Limb (tissue), 2 donors: ENCODE measurements around the gene ZFYVE19.

Experiments
- DNase-seq, 2 donors: peaks; one replicate each; pipeline ENCODE4 v3.0.0-alpha.2; 2016; ENCODE audit errors: extremely low spot score in 2 of 2

Gene ZFYVE19

DNA sequence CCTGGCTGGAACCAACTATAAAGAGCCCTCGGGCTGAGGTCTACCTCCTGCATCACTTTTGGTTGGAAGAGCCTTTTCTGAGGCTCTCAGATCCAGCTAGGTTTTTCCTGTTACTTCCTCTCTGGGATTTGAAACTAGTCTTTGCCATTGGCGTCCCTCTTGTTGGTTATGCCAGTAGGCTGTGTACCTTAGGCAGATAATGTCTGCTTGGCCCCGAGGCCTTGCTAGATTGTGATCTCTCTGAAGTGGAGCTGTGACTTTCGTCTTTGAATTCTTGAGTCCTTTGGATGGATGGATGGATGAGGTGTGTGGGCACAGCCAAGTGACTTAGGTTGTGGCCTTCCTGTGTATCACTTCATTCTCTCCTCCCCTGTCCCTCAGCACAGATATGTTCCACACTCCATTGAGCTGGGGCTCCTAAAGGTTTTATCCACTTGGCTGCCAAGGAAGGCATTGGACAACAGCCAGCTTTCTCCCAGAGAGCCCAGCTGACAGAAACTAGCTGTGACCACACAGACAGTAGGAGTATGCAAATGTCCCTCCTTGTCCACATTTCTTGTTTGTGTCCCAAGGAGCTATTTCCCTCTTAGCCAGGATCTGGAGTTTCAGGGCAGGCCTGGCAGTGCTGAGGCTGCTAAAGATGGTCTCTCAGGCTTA, 8.3 kb downstream of the ZFYVE19 start:
- peak in 1 of 2 donors; percentile 38 for DNase-seq

DNA sequence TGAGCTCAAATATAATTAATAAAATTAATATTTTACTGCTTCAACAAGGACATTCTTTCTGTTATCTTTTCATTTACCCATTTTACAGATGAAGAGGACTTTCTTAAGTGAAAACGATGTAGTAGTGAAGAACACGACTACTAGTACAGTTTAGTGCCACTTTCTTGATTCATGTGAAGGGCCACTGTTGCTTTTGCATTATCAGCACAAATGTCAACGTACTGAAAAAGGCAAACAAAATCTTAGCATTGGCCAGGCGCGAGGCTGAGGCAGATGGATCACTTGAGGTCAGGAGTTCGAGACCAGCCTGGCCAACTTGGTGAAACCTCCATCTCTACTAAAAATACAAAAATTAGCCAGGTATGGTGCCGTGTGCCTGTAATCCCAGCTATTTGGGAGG, 12.2 kb downstream of the ZFYVE19 start:
- DNase-seq, result no peak

DNA sequence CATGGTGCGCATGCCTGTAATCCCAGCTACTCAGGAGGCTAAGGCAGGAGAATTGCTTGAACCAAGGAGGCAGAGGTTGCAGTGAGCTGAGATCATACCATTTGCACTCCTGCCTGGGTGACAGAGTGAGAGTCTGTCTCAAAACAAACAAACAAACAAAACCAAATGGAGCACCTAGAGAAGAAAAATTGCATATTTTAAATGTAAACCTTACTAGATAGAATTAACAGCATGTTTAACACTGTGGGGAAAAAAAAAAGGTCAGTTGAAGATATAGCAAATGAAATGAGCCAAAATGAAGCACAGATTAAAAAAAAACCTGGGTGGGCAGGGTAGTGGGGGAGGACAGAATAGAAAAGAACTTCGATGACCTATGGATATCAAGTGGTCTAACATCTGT, 14.3 kb downstream of the ZFYVE19 start:
- no peak for DNase-seq

DNA sequence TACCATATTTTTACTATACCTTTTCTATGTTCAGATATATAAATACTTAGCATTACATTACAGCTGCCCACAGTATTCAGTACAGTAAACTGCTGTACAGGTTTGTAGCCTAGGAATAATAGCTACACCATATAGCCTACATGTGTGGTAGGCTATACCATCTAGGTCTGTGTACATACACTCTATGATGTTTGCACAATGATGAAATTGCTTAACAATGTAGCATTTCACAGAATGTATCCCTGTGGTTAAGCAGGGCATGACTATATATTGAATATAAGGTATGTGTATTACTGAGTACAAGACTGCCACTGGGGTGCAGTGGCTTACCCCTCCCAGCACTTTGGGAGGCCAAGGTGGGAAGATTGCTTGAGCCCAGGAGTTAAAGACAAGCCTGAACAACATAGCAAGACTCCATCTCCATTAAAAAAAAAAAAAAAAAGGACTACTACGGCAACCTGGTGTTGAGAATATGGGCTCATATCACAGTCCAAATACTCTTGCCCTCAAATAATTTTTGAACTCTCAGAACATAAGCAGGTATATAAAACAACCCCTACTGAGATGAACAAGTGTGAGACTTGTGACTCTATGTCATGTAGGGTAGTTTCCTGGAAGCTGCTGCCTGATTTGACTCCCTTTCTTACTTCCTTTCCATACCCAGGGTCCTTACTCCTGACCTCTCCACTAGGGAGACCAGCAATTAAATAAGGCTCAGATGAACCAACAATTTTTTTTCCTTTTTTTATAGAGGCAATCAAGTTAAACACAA, 16.9 kb downstream of the ZFYVE19 start:
- DNase-seq, result no peak

DNA sequence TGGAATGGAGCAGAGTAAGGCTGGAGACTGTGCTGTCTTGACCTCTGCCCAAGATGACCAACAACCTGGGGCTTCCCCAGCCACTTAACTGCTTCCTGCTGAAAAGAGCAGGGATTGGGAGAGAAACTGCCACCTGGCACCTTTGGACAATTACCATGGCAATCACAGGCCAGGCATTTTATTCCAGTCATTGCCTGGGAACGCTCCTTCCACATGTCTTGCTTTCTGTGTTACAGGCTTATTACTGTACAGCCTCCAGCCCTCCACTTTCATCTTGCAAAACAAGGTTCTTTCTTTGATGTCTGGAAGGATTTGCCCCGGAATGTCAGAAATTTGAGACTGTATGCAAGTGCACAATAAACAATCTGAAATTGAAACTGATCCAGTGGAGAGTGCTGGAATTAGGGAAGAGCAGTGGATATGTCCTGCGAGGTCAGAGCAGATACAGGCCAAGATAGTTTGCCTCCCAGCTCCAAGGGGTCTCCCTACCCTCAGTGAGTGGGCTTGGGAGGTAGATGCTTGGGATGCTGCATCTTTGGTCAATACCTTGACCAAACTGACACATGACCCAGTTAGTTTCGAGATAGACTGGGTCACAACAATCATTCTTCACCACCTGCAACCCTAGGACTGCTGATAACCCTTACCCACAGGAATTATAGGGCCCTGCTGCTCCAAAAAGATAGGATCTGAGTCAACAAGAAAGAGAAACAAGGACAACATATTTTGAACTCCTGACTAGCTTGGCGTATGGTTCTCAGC, 19.0 kb downstream of the ZFYVE19 start:
- no peak for DNase-seq

DNA sequence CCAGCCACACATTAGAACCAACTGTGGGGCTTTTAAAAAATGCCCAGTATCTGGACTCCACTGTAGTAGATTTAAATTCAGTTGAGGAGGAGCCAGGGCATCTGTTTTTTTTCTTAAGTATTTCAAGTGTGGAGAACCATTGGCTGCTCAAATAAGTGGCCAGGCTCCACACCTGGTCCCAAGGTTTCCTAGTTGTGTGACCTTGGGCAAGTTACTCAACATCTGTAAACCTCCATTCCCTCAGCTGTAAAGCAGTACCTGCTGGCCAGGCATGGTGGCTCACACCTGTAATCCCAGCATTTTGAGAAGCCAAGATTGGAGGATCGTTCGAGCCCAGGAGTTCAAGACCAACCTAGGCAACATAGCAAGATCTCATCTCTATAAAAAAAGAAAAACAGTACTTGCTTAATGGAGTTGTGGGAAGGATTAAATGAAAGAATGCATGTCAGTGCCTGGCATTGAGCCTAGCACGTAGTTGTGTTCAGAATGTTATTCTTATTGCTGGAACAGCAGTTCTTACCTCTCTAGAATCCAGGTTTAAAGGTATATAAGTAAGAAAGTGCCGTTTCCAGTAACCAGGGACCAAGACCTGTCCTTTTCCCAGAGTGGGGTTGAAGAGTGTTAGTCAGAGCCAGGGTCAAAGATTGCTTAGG, 19.7 kb downstream of the ZFYVE19 start:
- no peak for DNase-seq

DNA sequence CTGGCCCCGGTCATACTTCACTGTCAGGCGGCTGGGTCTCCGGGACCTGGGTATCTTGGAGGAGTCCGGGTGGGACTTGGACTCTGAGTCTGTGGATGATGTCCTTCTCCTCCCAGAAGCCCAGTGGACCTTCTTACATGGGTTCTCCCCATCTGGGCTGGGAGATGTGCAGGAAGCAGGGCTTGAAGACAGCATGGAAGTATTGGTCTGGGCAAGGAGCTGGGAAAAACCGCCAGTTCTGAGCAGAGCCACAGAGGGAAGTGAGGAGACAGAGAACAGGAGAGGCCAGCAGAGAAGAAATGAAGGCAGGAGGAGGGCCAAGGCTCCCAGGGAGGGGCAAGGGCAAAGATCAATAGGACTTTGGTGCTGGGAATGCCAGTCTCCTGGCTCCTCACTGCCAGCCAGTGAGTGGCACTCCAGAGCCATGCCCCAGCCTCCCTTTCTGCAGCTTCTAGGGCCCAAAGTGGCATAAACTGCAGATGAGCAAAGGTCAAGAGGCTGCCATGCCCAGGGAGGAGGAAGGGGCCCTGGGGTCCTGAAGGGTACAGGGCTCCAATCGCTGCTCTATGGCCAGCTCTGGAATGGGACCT, 21.7 kb downstream of the ZFYVE19 start, which contains the start of gene PPP1R14D:
TSS of gene PPP1R14D (minus strand) at position 262 of the 590 bp plus-strand sequence. CDS start at position 195, 67 bp downstream.
- no peak for DNase-seq

DNA sequence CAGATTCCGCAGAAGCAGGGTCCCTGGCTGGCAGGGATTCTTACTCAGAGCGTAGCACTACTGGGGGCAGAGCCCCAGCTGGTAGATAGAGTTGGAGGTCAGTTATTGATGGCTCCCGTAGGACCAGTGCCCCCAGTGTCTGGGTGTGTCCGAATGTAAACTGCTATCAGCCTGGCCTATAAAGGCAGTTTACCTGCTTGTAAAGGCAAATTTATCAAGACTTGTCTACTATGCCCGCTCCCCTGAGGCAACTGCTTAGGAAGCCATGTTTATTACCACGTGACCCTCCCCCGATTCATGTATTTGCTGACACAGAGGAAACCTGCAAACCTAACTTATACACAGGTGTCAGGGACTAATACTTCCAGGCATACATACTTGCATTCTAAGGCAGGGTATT, 22.2 kb downstream of the ZFYVE19 start:
- DNase-seq, result no peak

DNA sequence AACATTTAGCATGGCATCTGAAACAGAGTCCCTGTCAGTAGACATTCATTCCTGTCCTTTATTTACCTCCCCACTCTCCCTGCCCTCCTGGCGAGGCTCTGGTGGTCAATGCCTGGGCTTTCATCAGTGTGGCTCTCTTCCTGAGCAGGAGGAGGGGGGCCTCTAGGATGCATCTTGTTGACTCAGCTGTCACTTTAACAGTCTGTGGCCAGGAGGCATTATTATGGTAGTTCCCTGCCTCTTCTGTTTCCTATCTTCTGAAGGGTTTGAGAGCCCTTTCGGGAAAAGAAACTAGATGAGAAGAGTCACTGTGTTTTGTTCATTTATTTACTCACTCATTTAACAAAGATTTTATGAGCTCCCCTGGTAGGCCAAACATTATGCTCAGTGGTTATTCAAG, 24.0 kb downstream of the ZFYVE19 start:
- no peak for DNase-seq

DNA sequence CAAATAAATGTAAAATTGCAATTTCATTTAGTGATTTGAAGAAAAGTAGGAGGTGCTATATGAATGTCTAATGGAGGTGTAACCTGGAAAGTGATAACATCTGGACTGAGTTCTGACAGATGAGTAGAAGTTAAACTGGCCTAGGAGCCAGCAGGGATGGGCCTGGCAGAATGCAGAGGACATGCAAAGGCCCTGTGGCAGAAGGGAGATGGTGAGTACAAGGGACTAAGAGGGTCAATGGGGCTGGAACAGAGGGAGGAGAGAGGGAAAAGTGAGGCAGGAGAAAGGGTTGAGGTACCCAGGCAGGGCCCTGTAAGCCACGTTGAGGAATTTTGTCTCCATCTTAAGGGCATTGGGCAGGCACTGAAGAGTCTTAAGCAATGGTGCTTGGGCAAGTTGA, 25.0 kb downstream of the ZFYVE19 start:
- DNase-seq, result no peak

DNA sequence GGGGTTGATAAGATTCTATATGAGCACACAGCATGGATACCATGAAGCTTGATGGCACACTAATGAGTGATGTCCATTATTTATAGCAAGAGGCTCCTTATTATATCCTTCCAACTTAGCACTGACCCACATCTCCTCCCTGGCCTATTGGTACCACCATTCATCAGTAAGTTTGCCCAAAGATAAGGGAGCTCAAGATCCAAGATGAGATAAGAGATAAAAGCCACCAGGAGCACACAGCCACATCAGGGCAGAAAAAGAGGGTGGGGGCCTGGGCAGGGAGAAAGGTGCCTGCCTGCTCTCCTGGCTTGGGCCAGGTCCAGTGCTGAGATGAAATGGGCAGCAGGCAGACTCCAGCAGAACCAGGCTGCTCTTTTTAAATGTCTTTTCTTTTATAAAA, 26.0 kb downstream of the ZFYVE19 start:
- DNase-seq, result no peak

DNA sequence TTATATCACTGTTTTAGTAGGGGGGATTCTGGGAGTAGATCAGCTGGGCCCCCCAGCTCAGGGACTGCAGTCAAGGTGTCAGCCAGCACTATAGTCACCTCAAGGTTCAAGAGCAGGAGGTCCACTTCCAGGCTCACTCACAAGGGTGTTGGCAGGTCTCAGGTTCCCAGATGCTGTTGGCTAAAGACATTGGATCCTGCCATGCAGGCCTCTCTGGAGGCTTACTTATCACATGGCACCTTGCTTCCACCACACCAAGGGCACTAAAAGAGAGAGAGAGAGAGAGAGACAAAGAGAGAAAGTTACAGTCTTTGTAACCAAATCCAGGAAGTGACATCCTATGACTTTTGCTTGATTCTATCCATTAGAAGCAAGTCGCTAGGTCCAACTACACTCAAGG, 29.1 kb downstream of the ZFYVE19 start:
- no peak for DNase-seq

DNA sequence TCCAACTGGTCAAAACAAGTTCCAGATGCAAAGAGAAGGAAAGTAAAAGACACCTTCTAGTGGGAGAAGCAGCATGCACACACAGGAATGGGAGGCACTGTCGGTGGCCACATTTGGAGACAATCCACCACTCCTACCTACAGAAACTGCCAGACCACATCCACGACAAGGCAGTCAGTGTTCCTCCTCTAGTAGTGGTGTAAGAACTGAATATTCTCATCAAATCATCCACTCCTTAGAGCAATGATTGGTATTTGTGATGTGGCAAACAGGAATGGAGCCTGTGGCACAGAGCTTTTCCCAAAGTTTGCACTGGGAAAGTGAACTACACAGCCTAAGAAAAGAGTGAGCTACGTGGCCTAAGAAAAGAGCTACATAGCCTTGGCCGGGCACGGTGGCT, 31.9 kb downstream of the ZFYVE19 start:
- no peak for DNase-seq

DNA sequence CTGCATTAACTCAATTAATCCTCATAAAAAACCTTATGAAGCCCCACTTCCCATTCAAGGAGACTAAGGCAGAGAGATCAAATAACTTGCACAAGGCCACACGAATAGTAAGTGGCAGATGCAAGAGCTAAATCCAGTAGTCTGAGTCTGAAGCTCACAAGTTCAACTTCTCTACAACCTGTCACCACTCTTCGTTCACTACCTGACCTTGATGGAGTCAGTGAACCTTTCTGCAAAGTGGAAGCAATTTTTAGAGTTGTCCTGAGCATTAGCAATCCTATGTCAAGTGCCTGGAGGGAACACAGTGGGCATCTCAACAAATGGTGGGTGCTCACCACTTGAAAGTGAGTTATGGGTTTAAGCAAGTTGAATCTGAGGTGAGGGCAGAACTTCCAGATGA, 34.9 kb downstream of the ZFYVE19 start:
- no peak for DNase-seq

DNA sequence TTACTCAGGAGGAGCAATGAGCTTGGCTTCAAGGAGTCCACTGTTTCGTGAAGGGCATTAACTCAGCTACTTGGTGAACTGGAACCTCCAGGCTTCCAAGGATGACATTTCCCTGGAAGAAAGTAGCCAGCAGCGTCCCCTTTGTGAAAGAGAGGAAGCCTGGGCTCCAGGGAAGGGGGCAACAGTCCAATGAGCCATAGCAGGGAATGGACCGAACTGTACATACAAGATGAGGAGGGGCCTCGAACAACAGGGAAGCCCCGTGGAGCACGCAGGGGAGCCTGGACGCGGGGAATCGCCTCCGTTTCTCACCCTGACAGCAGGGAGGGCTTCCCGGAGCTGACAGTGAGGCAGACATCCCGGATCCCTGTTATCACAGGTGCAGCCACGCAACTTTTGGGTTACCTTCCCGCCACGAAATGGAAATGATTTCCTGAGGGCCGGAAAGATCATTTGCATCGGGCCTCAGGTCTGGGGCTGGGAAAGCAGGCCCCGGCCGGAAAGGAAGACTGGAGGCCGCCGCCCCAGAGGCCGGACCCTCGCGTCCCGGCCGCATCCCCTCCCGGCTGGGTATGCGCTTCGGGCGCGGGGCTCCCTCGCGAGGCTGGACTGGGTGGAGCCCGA, 36.5 kb downstream of the ZFYVE19 start:
- DNase-seq, result no peak

DNA sequence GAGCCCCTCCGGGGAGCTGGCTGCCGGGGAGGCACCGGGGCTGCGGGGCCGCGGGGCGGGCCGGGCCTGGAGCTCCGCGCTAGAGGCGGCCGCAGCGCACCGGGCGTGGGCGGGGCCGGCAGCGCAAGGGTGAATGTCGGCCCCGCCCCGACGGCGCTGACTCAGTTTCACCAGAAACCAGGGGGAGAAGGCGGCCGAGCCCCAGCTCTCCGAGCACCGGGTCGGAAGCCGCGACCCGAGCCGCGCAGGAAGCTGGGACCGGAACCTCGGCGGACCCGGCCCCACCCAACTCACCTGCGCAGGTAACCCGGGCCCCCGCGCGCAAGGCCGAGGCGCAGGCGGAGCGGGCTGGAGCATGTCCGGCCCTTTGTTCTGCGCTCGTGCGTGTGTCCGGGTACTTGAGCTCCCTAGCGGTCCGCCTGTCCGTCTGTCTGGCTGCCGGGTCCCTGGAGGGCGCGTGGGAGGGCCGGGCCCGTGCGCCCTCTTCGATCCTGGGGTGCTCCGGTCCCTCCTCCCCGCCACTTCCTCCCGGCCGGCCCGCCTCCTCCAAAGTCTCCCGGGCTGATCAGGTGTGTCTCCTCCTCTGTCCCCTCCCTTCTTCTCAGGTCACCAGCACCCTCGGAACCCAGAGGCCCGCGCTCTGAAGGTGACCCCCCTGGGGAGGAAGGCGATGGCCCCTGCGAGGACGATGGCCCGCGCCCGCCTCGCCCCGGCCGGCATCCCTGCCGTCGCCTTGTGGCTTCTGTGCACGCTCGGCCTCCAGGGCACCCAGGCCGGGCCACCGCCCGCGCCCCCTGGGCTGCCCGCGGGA, 37.2 kb downstream of the ZFYVE19 start, which contains the start of gene SPINT1:
TSS of gene SPINT1 (plus strand) at position 164 of the 811 bp plus-strand sequence. CDS start at position 671, 507 bp downstream.
- DNase-seq, result no peak

DNA sequence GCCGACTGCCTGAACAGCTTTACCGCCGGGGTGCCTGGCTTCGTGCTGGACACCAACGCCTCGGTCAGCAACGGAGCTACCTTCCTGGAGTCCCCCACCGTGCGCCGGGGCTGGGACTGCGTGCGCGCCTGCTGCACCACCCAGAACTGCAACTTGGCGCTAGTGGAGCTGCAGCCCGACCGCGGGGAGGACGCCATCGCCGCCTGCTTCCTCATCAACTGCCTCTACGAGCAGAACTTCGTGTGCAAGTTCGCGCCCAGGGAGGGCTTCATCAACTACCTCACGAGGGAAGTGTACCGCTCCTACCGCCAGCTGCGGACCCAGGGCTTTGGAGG, 37.8 kb downstream of the ZFYVE19 start:
- peak in 1 of 2 donors; percentile 58 for DNase-seq

DNA sequence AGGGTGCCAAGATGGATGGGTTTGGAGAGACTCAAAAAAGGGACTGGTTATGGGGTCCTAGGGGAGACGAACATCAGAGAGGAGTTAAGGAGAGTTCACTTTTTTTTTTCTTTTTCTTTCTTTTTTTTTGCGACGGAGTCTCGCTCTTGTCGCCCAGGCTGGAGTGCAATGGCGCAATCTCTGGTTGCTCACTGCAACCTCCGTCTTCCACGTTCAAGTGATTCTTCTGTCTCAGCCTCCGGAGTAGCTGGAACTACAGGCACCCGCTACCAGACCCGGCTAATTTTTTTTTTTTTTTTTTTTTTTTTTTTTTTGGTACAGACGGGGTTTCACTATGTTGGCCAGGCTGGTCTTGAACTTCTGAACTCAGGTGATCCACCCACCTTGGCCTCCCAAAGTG, 38.1 kb downstream of the ZFYVE19 start:
- no peak for DNase-seq

DNA sequence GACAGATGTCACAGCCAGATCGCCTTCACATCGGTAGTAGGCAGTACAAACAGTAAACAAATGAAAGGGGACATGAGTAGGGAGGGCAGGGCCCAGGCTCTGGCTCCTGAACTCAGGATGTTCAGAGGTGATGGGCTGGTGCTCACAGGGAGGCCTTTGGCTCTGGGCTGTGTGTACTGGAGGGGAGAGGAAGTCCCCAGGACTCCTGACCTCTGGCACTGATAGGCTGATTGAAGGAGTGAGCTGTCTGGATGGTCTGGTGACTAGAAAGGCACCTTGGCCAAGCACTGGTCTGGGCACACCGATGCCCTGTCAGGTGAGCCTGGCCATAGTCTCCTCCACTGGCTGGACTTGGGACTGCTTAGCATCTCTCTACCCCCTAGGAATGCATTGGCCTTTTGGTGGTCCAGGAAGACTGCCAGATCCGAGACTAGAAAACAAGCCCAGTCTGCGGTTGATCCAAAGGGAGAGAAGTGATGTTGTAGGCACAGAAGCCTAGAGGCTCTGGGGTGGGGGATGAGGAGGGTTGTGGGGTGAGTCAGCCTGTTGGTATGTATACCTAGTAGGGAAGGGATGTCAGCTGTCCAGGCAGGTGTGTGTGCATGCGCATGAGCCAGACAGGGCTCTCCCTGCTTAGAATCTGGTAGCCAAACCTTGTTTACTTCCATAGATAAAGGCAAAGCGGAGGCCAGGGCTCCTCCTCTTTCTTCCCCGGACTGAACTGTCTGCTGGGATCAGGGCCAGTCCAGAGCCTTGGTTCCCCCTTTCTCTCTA, 38.8 kb downstream of the ZFYVE19 start:
- no peak for DNase-seq
